K562 (cell line): ENCODE data around the gene LRRC8C. TPM values are rescaled to one million over a fixed set of nuclear protein-coding genes. Genes with fewer than 3 reads are reported as not detected.

Experiments
- ATAC-seq: fragments of 200-7000 bp; cut with Tn5 transposase; 3 replicates; pipeline ENCODE4 v1.9.1; 2020; ENCODE audit warnings: moderate library complexity
- BruUV-seq: library from RNA; stranded (reverse); fragments of 400-500 nt; replicated peaks from 2 replicates; lab custom pipeline; 2021; lab: Mats Ljungman, UMichigan
- CTCF ChIA-PET: fragments of 300-600 bp; formaldehyde crosslinking; extraction: SDS; loops from one replicate; lab custom pipeline; 2021; ENCODE audit warnings: low intra/inter-chr PET ratio; lab: Yijun Ruan, JAX
- POLR2A ChIA-PET: fragments of 300-600, 350-650 bp; sonication (Branson Sonifier 250); formaldehyde crosslinking; extraction: SDS; loops from one replicate; lab custom pipeline; 2021; ENCODE audit warnings: antibody characterized with exemption, inconsistent platforms; lab: Yijun Ruan, JAX
- DNase-seq, 4 experiments: peaks; one replicate each; pipeline versions ENCODE4 v3.0.0 to v3.0.0-alpha.2; 2011 to 2018; ENCODE audit warnings: low spot score in 3 of 4, mixed read lengths in 3 of 4; ENCODE audit errors: extremely low read depth in 1 of 4
- FAIRE-seq: peaks from 2 replicates; lab custom pipeline; 2011; peaks lifted over from hg19 to GRCh38; lab: Jason Lieb, UNC
- H2AFZ ChIP-seq: 2 replicates; pipeline ENCODE4 v1.6.0; 2011; ENCODE audit warnings: low read depth, low read length, control low read depth, inconsistent platforms
- H3K27ac ChIP-seq: fragments of 200-600 bp; 3 replicates; pipeline ENCODE4 v1.8.0; 2011; ENCODE audit warnings: low read depth, mild to moderate bottlenecking, control low read depth, inconsistent platforms, low read length, moderate library complexity, mixed read lengths; ENCODE audit errors: extremely low read depth
- H3K27me3 ChIP-seq, 2 experiments: fragments of 300-600 bp in 1 of 2; 2 replicates in 1 of 2; 3 replicates in 1 of 2; pipeline versions ENCODE4 v1.6.0 to v1.8.0; 2011; ENCODE audit warnings: inconsistent platforms in 2 of 2, low read length in 2 of 2, mild to moderate bottlenecking in 1 of 2, mixed read lengths in 1 of 2, moderate library complexity in 1 of 2; ENCODE audit not compliant: control insufficient read depth in 2 of 2, insufficient read depth in 2 of 2
- H3K36me3 ChIP-seq: fragments of 300-600 bp; 3 replicates; pipeline ENCODE4 v1.8.0; 2011; ENCODE audit warnings: mild to moderate bottlenecking, low read length, inconsistent platforms; ENCODE audit not compliant: control insufficient read depth, insufficient read depth
- H3K4me1 ChIP-seq, 2 experiments: fragments of 200-600 bp in 1 of 2; replicated peaks in 1 of 2; 2 replicates in 1 of 2; 3 replicates in 1 of 2; pipeline versions ENCODE4 v1.5.1 to v1.8.0; 2011; ENCODE audit warnings: inconsistent platforms in 2 of 2, low read length in 2 of 2, mild to moderate bottlenecking in 1 of 2, mixed read lengths in 1 of 2, moderate library complexity in 1 of 2; ENCODE audit not compliant: control insufficient read depth in 2 of 2, insufficient read depth in 2 of 2
- H3K4me2 ChIP-seq: 2 replicates; pipeline ENCODE4 v1.6.1; 2011; ENCODE audit warnings: low read length, control low read depth, inconsistent platforms, mixed read lengths; ENCODE audit not compliant: insufficient read depth
- H3K4me3 ChIP-seq: fragments of 200-600 bp; sonication (generic), shearing (Covaris generic); 2 replicates; pipeline ENCODE4 v1.5.1; 2016; ENCODE audit warnings: control low read depth, inconsistent platforms
- H3K79me2 ChIP-seq: fragments of 200-600 bp; 3 replicates; pipeline ENCODE4 v1.8.0; 2011; ENCODE audit warnings: low read length, inconsistent platforms; ENCODE audit not compliant: control insufficient read depth, insufficient read depth
- H3K9ac ChIP-seq, 2 experiments: 2 replicates each; pipeline versions ENCODE4 v1.6.0 to v1.6.1; 2011; ENCODE audit warnings: low read depth in 2 of 2, low read length in 2 of 2, control low read depth in 1 of 2, inconsistent platforms in 1 of 2, mild to moderate bottlenecking in 1 of 2, mixed read lengths in 1 of 2; ENCODE audit not compliant: insufficient read depth in 1 of 2
- H3K9me1 ChIP-seq: one replicate; pipeline ENCODE4 v1.6.0; 2011; ENCODE audit warnings: inconsistent platforms, mild to moderate bottlenecking, low read length, moderate library complexity; ENCODE audit not compliant: control insufficient read depth, insufficient read depth
- H3K9me3 ChIP-seq: replicated peaks from 2 replicates; pipeline ENCODE4 v1.5.1; 2011; ENCODE audit warnings: low read depth, low read length, inconsistent platforms; ENCODE audit not compliant: control insufficient read depth, insufficient read depth
- H4K20me1 ChIP-seq: replicated peaks from 2 replicates; pipeline ENCODE4 v1.6.1; 2011; ENCODE audit warnings: low read length, inconsistent platforms, mixed read lengths; ENCODE audit not compliant: control insufficient read depth, insufficient read depth
- CTCF ChIP-seq, 3 experiments: IDR thresholded peaks in 2 of 3; conservative IDR thresholded peaks in 1 of 3; 2 replicates each; pipeline ENCODE4 v1.5.1; 2011 to 2012; ENCODE audit warnings: low read length in 3 of 3, mild to moderate bottlenecking in 3 of 3, control low read depth in 2 of 3, improper control_type of control experiment in 1 of 3, inconsistent platforms in 1 of 3, low read depth in 1 of 3, mixed read lengths in 1 of 3, moderate library complexity in 1 of 3; ENCODE audit not compliant: insufficient read depth in 2 of 3
- HSF4 ChIP-seq: fragments of 250-450 bp; sonication (Bioruptor Pico); IDR thresholded peaks from 2 replicates; pipeline ENCODE4 v2.1.2; 2022; ENCODE audit warnings: mild to moderate bottlenecking, moderate library complexity, borderline replicate concordance
- RAD21 ChIP-seq, 2 experiments: fragments of 250-450 bp in 1 of 2; fragments of 450-650 bp in 1 of 2; sonication (Bioruptor Pico) in 1 of 2; formaldehyde crosslinking in 1 of 2; IDR thresholded peaks in 1 of 2; conservative IDR thresholded peaks in 1 of 2; 2 replicates each; pipeline versions ENCODE4 v1.4.0 to v1.8.0; 2020 to 2022; ENCODE audit warnings: mild to moderate bottlenecking in 2 of 2, moderate library complexity in 1 of 2
- WGBS: fragments of 100-300 bp; shearing (Covaris generic); methylation state at CpG from one replicate; pipeline ENCODE4 v1.1.6; 2016; ENCODE audit warnings: low coverage, mixed read lengths; ENCODE audit not compliant: insufficient coverage; ENCODE audit errors: missing lambda C conversion rate; 5-methylcytosine and 5-hydroxymethylcytosine counted together
- in situ Hi-C: fragments of 300-500 bp; cut with MboI; formaldehyde crosslinking; loops from 4 replicates; pipeline ENCODE4 v1.15.0; 2018; ENCODE audit warnings: inconsistent platforms, mixed read lengths
- intact Hi-C: fragments of 100-400 bp; cut with micrococcal nuclease; formaldehyde crosslinking; loops from 2 replicates; pipeline ENCODE4 v1.14.2; 2022
- polyA plus RNA-seq, 8 experiments: library from polyadenylated mRNA; depleted of rRNA in 4 of 8; stranded (reverse) in 5 of 8; unstranded in 3 of 8; fragments of >200 nt; fragmentation: Nextera tagmentation in 2 of 8; fragmentation: Illumina TruSeq in 1 of 8; extraction: Ambion mirVana in 2 of 8; extraction: Trizol in 1 of 8; gene quantifications; 2 replicates each; pipeline versions ENCODE4 v1.2.1 to v1.2.3, GENCODE V29; 2011 to 2014; ENCODE audit warnings: inconsistent platforms in 1 of 8, missing spikeins in 1 of 8
- total RNA-seq, 7 experiments: library from RNA; depleted of rRNA in 6 of 7; stranded (reverse); fragments of >200 nt in 6 of 7; fragmentation: Illumina TruSeq in 2 of 7; extraction: Trizol in 2 of 7; gene quantifications; 2 replicates each; pipeline versions ENCODE4 v1.2.1 to v1.2.3, GENCODE V29; 2011 to 2021; ENCODE audit warnings: low replicate concordance in 1 of 7

Gene LRRC8C
- total and polyA plus RNA-seq, 9 of the 15 experiments (the other 6 are each of a cell fraction or from before 2014, with no cell fraction given) = 1.00 to 12.5 (median 4.5) TPM

- no peaks in the 10 kb centered on the region for H3K36me3 ChIP-seq
- TF ChIP-seq RAD21 (CRISPR knock-in tag; conservative IDR thresholded peaks at IDR 0.05 in 1 of 2, IDR thresholded peaks at IDR 0.05 in 1 of 2) (0 out of 4 replicates have a peak, but pooled peaks of 1 of the 2 experiments have one; percentile 12), HSF4 (no peak), CTCF (IDR thresholded peaks at IDR 0.05 in 2 of 3, conservative IDR thresholded peaks at IDR 0.05 in 1 of 3; ENCODE audit: insufficient read depth in 2 of 3, low read depth in 1 of 3, low read length in 3 of 3) (peak; percentile 27 to 38 (median 31); a peak in 3 of 6 replicates)
- no TSS peak for BruUV-seq
- intact Hi-C loops = no loop called here
- no peaks in the 10 kb centered on the region for H3K79me2 ChIP-seq
- no peaks in the 10 kb centered on the region for H3K27me3 ChIP-seq
- no peak overlapping the region for H2AFZ ChIP-seq
- ChIA-PET POLR2A (interaction anchor here (1.3 kb wide), 1 partner anchor 15 kb away, joined by 4 read pairs; no protein-coding TSS in a partner anchor), CTCF (no interaction called here)
- in situ Hi-C loops = loop anchor here (10.0 kb wide), 1 partner anchor 641 kb away; no protein-coding TSS in a partner anchor
- H3K4me1 ChIP-seq = no peaks in the 10 kb centered on the region
- no peak overlapping the region for H3K9ac ChIP-seq
- no peaks in the 10 kb centered on the region for H3K9me1 ChIP-seq
- no peak overlapping the region for H3K4me2 ChIP-seq
- ATAC-seq = peak; percentile 62
- H3K27ac ChIP-seq = no peak overlapping the region
- no peak for DNase-seq
- 32% methylated on average over 3 of the region's 3 CpGs for WGBS
- FAIRE-seq = no peak
- H3K9me3 ChIP-seq = no peaks in the 10 kb centered on the region
- H4K20me1 ChIP-seq = no peaks in the 10 kb centered on the region
- H3K4me3 ChIP-seq = no peak overlapping the region
These were observed 17.0 kb upstream of the LRRC8C start for GRCh38 chr1:89615676-89616598.
